Measurements from ENCODE around the gene GPX4. TPM values are rescaled to one million over a fixed set of nuclear protein-coding genes. Genes with fewer than 3 reads are reported as not detected.

GPX4 gene
- total RNA-seq, 2 experiments from 2014 or later: 225 to 231 TPM

- peaks cover 43% of the 10 kb centered on the region for H3K4me1 Mint-ChIP-seq
- H3K27me3 Mint-ChIP-seq: peaks cover 4% of the 10 kb centered on the region
- peak overlapping the region; percentile 96 for H3K27ac Mint-ChIP-seq
- no peaks in the 10 kb centered on the region for H3K9me3 Mint-ChIP-seq
- DNase-seq: no peak
- H3K36me3 Mint-ChIP-seq: peaks cover 44% of the 10 kb centered on the region
- H3K4me3 Mint-ChIP-seq: peak overlapping the region; percentile 54
These were observed 15.9 kb upstream of the GPX4 start for GRCh38 chr19:1087813-1088415.

- peaks cover 49% of the 10 kb centered on the region for H3K36me3 Mint-ChIP-seq
- no peak for DNase-seq
- H3K4me1 Mint-ChIP-seq: peaks cover 44% of the 10 kb centered on the region
- peaks cover 4% of the 10 kb centered on the region for H3K27me3 Mint-ChIP-seq
- H3K9me3 Mint-ChIP-seq: no peaks in the 10 kb centered on the region
- H3K27ac Mint-ChIP-seq: peak overlapping the region; percentile 96
- peak overlapping the region; percentile 29 for H3K4me3 Mint-ChIP-seq
These were observed 15.3 kb upstream of the GPX4 start for GRCh38 chr19:1088416-1089010.

- peaks cover 49% of the 10 kb centered on the region for H3K36me3 Mint-ChIP-seq
- peaks cover 44% of the 10 kb centered on the region for H3K4me1 Mint-ChIP-seq
- no peak for DNase-seq
- peak overlapping the region; percentile 51 for H3K27ac Mint-ChIP-seq
- H3K4me3 Mint-ChIP-seq: peak overlapping the region; percentile 4
- no peaks in the 10 kb centered on the region for H3K9me3 Mint-ChIP-seq
- H3K27me3 Mint-ChIP-seq: peaks cover 4% of the 10 kb centered on the region
These were observed 14.5 kb upstream of the GPX4 start for GRCh38 chr19:1089126-1089771.

- peak; percentile 68 for DNase-seq
- H3K9me3 Mint-ChIP-seq: no peaks in the 10 kb centered on the region
- no peak overlapping the region for H3K27ac Mint-ChIP-seq
- peaks cover 41% of the 10 kb centered on the region for H3K4me1 Mint-ChIP-seq
- H3K27me3 Mint-ChIP-seq: peaks cover 4% of the 10 kb centered on the region
- H3K4me3 Mint-ChIP-seq: no peak overlapping the region
- peaks cover 47% of the 10 kb centered on the region for H3K36me3 Mint-ChIP-seq
These were observed 13.9 kb upstream of the GPX4 start for GRCh38 chr19:1089891-1090290.

GRCh38 chr19:1090731-1091543 is 12.9 kb upstream of the GPX4 start:
- H3K27me3 Mint-ChIP-seq: no peaks in the 10 kb centered on the region
- peak overlapping the region; percentile 60 for H3K4me3 Mint-ChIP-seq
- peaks cover 38% of the 10 kb centered on the region for H3K4me1 Mint-ChIP-seq
- H3K27ac Mint-ChIP-seq: peak overlapping the region; percentile 76
- peak; percentile 81 for DNase-seq
- H3K9me3 Mint-ChIP-seq: no peaks in the 10 kb centered on the region
- peaks cover 40% of the 10 kb centered on the region for H3K36me3 Mint-ChIP-seq

- H3K4me1 Mint-ChIP-seq: peaks cover 42% of the 10 kb centered on the region
- H3K9me3 Mint-ChIP-seq: no peaks in the 10 kb centered on the region
- no peaks in the 10 kb centered on the region for H3K27me3 Mint-ChIP-seq
- no peak for DNase-seq
- no peak overlapping the region for H3K27ac Mint-ChIP-seq
- H3K4me3 Mint-ChIP-seq: peak overlapping the region; percentile 60
- H3K36me3 Mint-ChIP-seq: peaks cover 37% of the 10 kb centered on the region
These were observed 12.1 kb upstream of the GPX4 start for GRCh38 chr19:1091544-1092175.

- Mint-ChIP-seq H3K4me1 (peaks cover 32% of the 10 kb centered on the region), H3K9me3 (no peaks in the 10 kb centered on the region), H3K36me3 (peaks cover 31% of the 10 kb centered on the region), H3K27ac (peak overlapping the region; percentile 45), H3K4me3 (peak overlapping the region; percentile 94), H3K27me3 (no peaks in the 10 kb centered on the region)
- DNase-seq: no peak
These were observed 10.5 kb upstream of the GPX4 start for GRCh38 chr19:1093330-1093729.

- Mint-ChIP-seq H3K27ac (peak overlapping the region; percentile 83), H3K27me3 (no peaks in the 10 kb centered on the region), H3K36me3 (peaks cover 27% of the 10 kb centered on the region), H3K4me1 (peaks cover 32% of the 10 kb centered on the region), H3K9me3 (no peaks in the 10 kb centered on the region), H3K4me3 (peak overlapping the region; percentile 94)
- DNase-seq: no peak
These were observed 9.8 kb upstream of the GPX4 start for GRCh38 chr19:1093811-1094553.

GRCh38 chr19:1094655-1094977 is 9.2 kb upstream of the GPX4 start:
- Mint-ChIP-seq H3K36me3 (peaks cover 23% of the 10 kb centered on the region), H3K4me1 (peaks cover 34% of the 10 kb centered on the region), H3K9me3 (no peaks in the 10 kb centered on the region), H3K4me3 (peak overlapping the region; percentile 94), H3K27ac (peak overlapping the region; percentile 83), H3K27me3 (no peaks in the 10 kb centered on the region)
- no peak for DNase-seq

- H3K4me1 Mint-ChIP-seq: peaks cover 39% of the 10 kb centered on the region
- no peaks in the 10 kb centered on the region for H3K27me3 Mint-ChIP-seq
These were observed 8.7 kb upstream of the GPX4 start, which contains the start of gene POLR2E for GRCh38 chr19:1094978-1095701. Gene POLR2E (minus strand): TSS chr19:1095375. CDS start chr19:1095315, 60 bp downstream.

GRCh38 chr19:1097810-1098176 is 6.0 kb upstream of the GPX4 start:
- Mint-ChIP-seq H3K9me3 (peaks cover 2% of the 10 kb centered on the region), H3K36me3 (peaks cover 19% of the 10 kb centered on the region), H3K4me3 (no peak overlapping the region), H3K27ac (peak overlapping the region; percentile 56), H3K4me1 (peaks cover 51% of the 10 kb centered on the region), H3K27me3 (no peaks in the 10 kb centered on the region)
- DNase-seq: no peak

More at GRCh38 chr19:1094978-1095701, 8.7 kb upstream of the GPX4 start, which contains the start of gene POLR2E:
- Mint-ChIP-seq H3K36me3 (peaks cover 25% of the 10 kb centered on the region), H3K4me3 (peak within 1 kb of the TSS; percentile 94), H3K9me3 (peaks cover 2% of the 10 kb centered on the region), H3K27ac (peak within 1 kb of the TSS; percentile 83)
- peak; percentile 97 for DNase-seq

- H3K9me3 Mint-ChIP-seq: peaks cover 2% of the 10 kb centered on the region
- no peak for DNase-seq
- peaks cover 12% of the 10 kb centered on the region for H3K36me3 Mint-ChIP-seq
- H3K27ac Mint-ChIP-seq: peak overlapping the region; percentile 80
- no peak overlapping the region for H3K4me3 Mint-ChIP-seq
- peaks cover 55% of the 10 kb centered on the region for H3K4me1 Mint-ChIP-seq
- no peaks in the 10 kb centered on the region for H3K27me3 Mint-ChIP-seq
These were observed 5.4 kb upstream of the GPX4 start for GRCh38 chr19:1098177-1099051.

GRCh38 chr19:1101337-1101698 is 2.5 kb upstream of the GPX4 start:
- Mint-ChIP-seq H3K4me3 (peak overlapping the region; percentile 18), H3K9me3 (peaks cover 2% of the 10 kb centered on the region), H3K27ac (peak overlapping the region; percentile 80), H3K27me3 (no peaks in the 10 kb centered on the region), H3K36me3 (peaks cover 2% of the 10 kb centered on the region), H3K4me1 (peaks cover 47% of the 10 kb centered on the region)
- no peak for DNase-seq
